ENCODE data around the gene NSUN5. TPM values are rescaled to one million over a fixed set of nuclear protein-coding genes. Genes with fewer than 3 reads are reported as not detected.
"Not testable (repeated sequence)": the region's sequence is repeated elsewhere in the genome, so short reads cannot be mapped to it uniquely, and the experiment has no call there.

NSUN5 gene
- total RNA-seq, 1 experiment from 2014 or later = 70.4 TPM

GRCh38 chr7:73277210-73277609, 31.4 kb downstream of the NSUN5 start:
- H3K4me1 ChIP-seq (ENCODE audit: control insufficient read depth in 1 of 2, insufficient read depth in 2 of 2, low read length in 2 of 2); CTCF ChIA-PET; H3K9me3 ChIP-seq (ENCODE audit: control insufficient read depth in 1 of 2, insufficient read depth in 1 of 2, low read depth in 1 of 2, low read length in 2 of 2); H3K4me3 ChIP-seq (replicated peaks in 1 of 2; ENCODE audit: low read depth in 1 of 2, low read length in 2 of 2); POLR2A ChIA-PET; RAD21 ChIA-PET (ENCODE audit: low non-redundant PET in 1 of 2, low total read pairs in 2 of 2, uncharacterized antibody in 2 of 2, unreplicated experiment in 2 of 2); H3K27ac ChIP-seq (ENCODE audit: low read depth, low read length); H3K9ac ChIP-seq (ENCODE audit: low read length); H3K79me2 ChIP-seq (ENCODE audit: insufficient read depth, low read length); H3K9me2 ChIP-seq (ENCODE audit: insufficient read depth); H2AFZ ChIP-seq (ENCODE audit: low read depth, low read length, poor library complexity, severe bottlenecking); BruUV-seq (replicated peaks); H3K36me3 ChIP-seq (ENCODE audit: control insufficient read depth in 1 of 2, insufficient read depth in 2 of 2, low read length in 2 of 2); H3K27me3 ChIP-seq (ENCODE audit: insufficient read depth, low read length); DNase-seq (ENCODE audit: low read depth, low spot score); H4K20me1 ChIP-seq (ENCODE audit: insufficient read depth); intact Hi-C loops (cut with micrococcal nuclease); H3K4me2 ChIP-seq (ENCODE audit: low read length): not testable (repeated sequence)
- peak; percentile 62 for ATAC-seq

GRCh38 chr7:73267813-73268212, 40.8 kb downstream of the NSUN5 start:
- DNase-seq (ENCODE audit: low read depth, low spot score); POLR2A ChIA-PET; H2AFZ ChIP-seq (ENCODE audit: low read depth, low read length, poor library complexity, severe bottlenecking); H3K36me3 ChIP-seq (ENCODE audit: control insufficient read depth in 1 of 2, insufficient read depth in 2 of 2, low read length in 2 of 2); intact Hi-C loops (cut with micrococcal nuclease); RAD21 ChIA-PET (ENCODE audit: low non-redundant PET in 1 of 2, low total read pairs in 2 of 2, uncharacterized antibody in 2 of 2, unreplicated experiment in 2 of 2); H3K9me2 ChIP-seq (ENCODE audit: insufficient read depth); CTCF ChIA-PET; H3K27ac ChIP-seq (ENCODE audit: low read depth, low read length); H3K79me2 ChIP-seq (ENCODE audit: insufficient read depth, low read length); BruUV-seq (replicated peaks); H3K9me3 ChIP-seq (ENCODE audit: control insufficient read depth in 1 of 2, insufficient read depth in 1 of 2, low read depth in 1 of 2, low read length in 2 of 2); H3K9ac ChIP-seq (ENCODE audit: low read length); H3K4me1 ChIP-seq (ENCODE audit: control insufficient read depth in 1 of 2, insufficient read depth in 2 of 2, low read length in 2 of 2); ATAC-seq; H3K27me3 ChIP-seq (ENCODE audit: insufficient read depth, low read length); H3K4me2 ChIP-seq (ENCODE audit: low read length); H4K20me1 ChIP-seq (ENCODE audit: insufficient read depth); H3K4me3 ChIP-seq (replicated peaks in 1 of 2; ENCODE audit: low read depth in 1 of 2, low read length in 2 of 2): not testable (repeated sequence)

GRCh38 chr7:73266719-73267368, 41.8 kb downstream of the NSUN5 start:
- H3K4me1 ChIP-seq (ENCODE audit: control insufficient read depth in 1 of 2, insufficient read depth in 2 of 2, low read length in 2 of 2); CTCF ChIA-PET; H3K4me3 ChIP-seq (replicated peaks in 1 of 2; ENCODE audit: low read depth in 1 of 2, low read length in 2 of 2); POLR2A ChIA-PET; H3K4me2 ChIP-seq (ENCODE audit: low read length); H3K36me3 ChIP-seq (ENCODE audit: control insufficient read depth in 1 of 2, insufficient read depth in 2 of 2, low read length in 2 of 2); intact Hi-C loops (cut with micrococcal nuclease); H3K9me2 ChIP-seq (ENCODE audit: insufficient read depth); H3K27ac ChIP-seq (ENCODE audit: low read depth, low read length); H3K79me2 ChIP-seq (ENCODE audit: insufficient read depth, low read length); H2AFZ ChIP-seq (ENCODE audit: low read depth, low read length, poor library complexity, severe bottlenecking); H4K20me1 ChIP-seq (ENCODE audit: insufficient read depth); H3K27me3 ChIP-seq (ENCODE audit: insufficient read depth, low read length); H3K9ac ChIP-seq (ENCODE audit: low read length); BruUV-seq (replicated peaks); DNase-seq (ENCODE audit: low read depth, low spot score); RAD21 ChIA-PET (ENCODE audit: low non-redundant PET in 1 of 2, low total read pairs in 2 of 2, uncharacterized antibody in 2 of 2, unreplicated experiment in 2 of 2); H3K9me3 ChIP-seq (ENCODE audit: control insufficient read depth in 1 of 2, insufficient read depth in 1 of 2, low read depth in 1 of 2, low read length in 2 of 2): not testable (repeated sequence)
- peak; percentile 88 for ATAC-seq

- H3K36me3 ChIP-seq (ENCODE audit: control insufficient read depth in 1 of 2, insufficient read depth in 2 of 2, low read length in 2 of 2); H3K79me2 ChIP-seq (ENCODE audit: insufficient read depth, low read length); H3K4me2 ChIP-seq (ENCODE audit: low read length); RAD21 ChIA-PET (ENCODE audit: low non-redundant PET in 1 of 2, low total read pairs in 2 of 2, uncharacterized antibody in 2 of 2, unreplicated experiment in 2 of 2); DNase-seq (ENCODE audit: low read depth, low spot score); intact Hi-C loops (cut with micrococcal nuclease); H2AFZ ChIP-seq (ENCODE audit: low read depth, low read length, poor library complexity, severe bottlenecking); H3K4me1 ChIP-seq (ENCODE audit: control insufficient read depth in 1 of 2, insufficient read depth in 2 of 2, low read length in 2 of 2); BruUV-seq (replicated peaks); H3K4me3 ChIP-seq (replicated peaks in 1 of 2; ENCODE audit: low read depth in 1 of 2, low read length in 2 of 2); H3K9ac ChIP-seq (ENCODE audit: low read length); H3K27ac ChIP-seq (ENCODE audit: low read depth, low read length); H4K20me1 ChIP-seq (ENCODE audit: insufficient read depth); H3K27me3 ChIP-seq (ENCODE audit: insufficient read depth, low read length); POLR2A ChIA-PET; CTCF ChIA-PET; H3K9me3 ChIP-seq (ENCODE audit: control insufficient read depth in 1 of 2, insufficient read depth in 1 of 2, low read depth in 1 of 2, low read length in 2 of 2); H3K9me2 ChIP-seq (ENCODE audit: insufficient read depth); ATAC-seq: not testable (repeated sequence)
Measured at GRCh38 chr7:73262416-73262815, 46.2 kb downstream of the NSUN5 start.

All from HCT116 (cell line).